Astrocyte (in vitro differentiated cells and primary cell): ENCODE data around the gene R3HDML.

ENCODE experiments used
- CTCF ChIP-seq: IDR thresholded peaks from 2 replicates; pipeline ENCODE4 v1.5.1; 2011; ENCODE audit warnings: low read depth, mild to moderate bottlenecking, inconsistent platforms, low read length, moderate library complexity; ENCODE audit not compliant: insufficient read depth
- EZH2 ChIP-seq: IDR thresholded peaks from 2 replicates; pipeline ENCODE4 v1.6.1; 2012; ENCODE audit warnings: mild to moderate bottlenecking, low read length, inconsistent platforms; ENCODE audit not compliant: insufficient read depth

GRCh38 chr20:44331201-44331600 is 5.6 kb upstream of the R3HDML start:
- TF ChIP-seq CTCF (no peak), EZH2 (no peak)
